SU-DHL-6 (cell line): ENCODE data around the gene BANP.
"Not testable (repeated sequence)": the region's sequence is repeated elsewhere in the genome, so short reads cannot be mapped to it uniquely, and the experiment has no call there.

Experiments used
- CTCF ChIP-seq: fragments of 200-600 bp; sonication (generic); IDR thresholded peaks from one replicate; pipeline ENCODE4 v1.5.1; 2017; ENCODE audit warnings: antibody characterized with exemption, mild to moderate bottlenecking, low read length, moderate library complexity; ENCODE audit not compliant: insufficient read depth, poor library complexity, severe bottlenecking
- EZH2phosphoT487 ChIP-seq: fragments of 200-600 bp; sonication (generic), shearing (Covaris generic); conservative IDR thresholded peaks from 2 replicates; pipeline ENCODE4 v1.6.1; 2018; ENCODE audit warnings: mild to moderate bottlenecking, antibody characterized with exemption, low read length, moderate library complexity, mixed read lengths

DNA sequence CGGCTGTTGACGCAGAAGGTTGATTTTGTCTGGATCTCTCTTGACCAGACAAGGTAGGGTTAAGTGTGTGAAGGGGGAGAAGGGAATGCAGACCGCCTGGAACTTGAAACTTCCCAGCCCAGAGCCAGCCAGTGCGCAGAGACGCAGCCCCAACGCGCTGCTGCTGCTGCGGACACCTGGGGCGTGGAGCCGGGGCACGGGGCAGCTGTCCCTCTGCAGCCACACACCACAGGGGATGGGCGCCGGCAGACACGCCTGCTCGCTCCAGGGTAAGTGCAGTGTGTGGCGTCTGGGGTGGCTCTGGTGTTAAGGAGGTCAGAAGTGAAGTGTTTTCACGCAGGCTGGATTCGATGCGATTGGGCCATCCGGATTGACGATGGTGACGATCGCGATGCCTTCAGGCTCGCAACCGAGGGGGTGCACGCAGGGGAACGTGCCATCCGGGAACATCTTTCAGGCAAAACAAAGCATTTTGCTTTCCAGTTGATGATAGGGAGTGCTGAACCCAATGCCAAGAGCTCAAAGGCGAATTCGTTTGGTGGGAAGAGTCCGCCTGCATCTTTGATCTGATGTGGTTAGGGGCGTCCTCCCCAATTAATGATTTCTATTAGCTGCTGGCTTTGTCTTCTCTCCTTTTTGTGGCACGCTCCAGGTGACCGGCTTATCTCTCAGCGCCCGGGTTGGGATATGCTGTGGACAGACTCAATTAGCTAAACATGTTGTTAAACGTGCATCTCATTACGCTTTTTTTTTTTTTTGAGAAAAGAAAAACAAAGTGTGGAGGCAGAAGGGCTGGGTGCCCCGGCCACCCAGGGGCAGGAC is 149.8 kb downstream of the BANP start:
- TF ChIP-seq CTCF, EZH2phosphoT487: not testable (repeated sequence)
